GM19239 (cell line): ENCODE data around the gene OR4D2.
A peak's percentile ranks its signal among the peaks of the same experiment; 100 is the strongest.

Experiments
- DNase-seq: peaks from one replicate; pipeline ENCODE4 v3.0.0; 2011; ENCODE audit warnings: low spot score; ENCODE audit not compliant: insufficient read length
- FAIRE-seq: peaks from 2 replicates; lab custom pipeline; 2011; peaks lifted over from hg19 to GRCh38; lab: Jason Lieb, UNC

The OR4D2 gene

GRCh38 chr17:58170622-58171021 is 3.8 kb downstream of the OR4D2 start:
- FAIRE-seq (peak; percentile 4), DNase-seq (no peak)

DNA sequence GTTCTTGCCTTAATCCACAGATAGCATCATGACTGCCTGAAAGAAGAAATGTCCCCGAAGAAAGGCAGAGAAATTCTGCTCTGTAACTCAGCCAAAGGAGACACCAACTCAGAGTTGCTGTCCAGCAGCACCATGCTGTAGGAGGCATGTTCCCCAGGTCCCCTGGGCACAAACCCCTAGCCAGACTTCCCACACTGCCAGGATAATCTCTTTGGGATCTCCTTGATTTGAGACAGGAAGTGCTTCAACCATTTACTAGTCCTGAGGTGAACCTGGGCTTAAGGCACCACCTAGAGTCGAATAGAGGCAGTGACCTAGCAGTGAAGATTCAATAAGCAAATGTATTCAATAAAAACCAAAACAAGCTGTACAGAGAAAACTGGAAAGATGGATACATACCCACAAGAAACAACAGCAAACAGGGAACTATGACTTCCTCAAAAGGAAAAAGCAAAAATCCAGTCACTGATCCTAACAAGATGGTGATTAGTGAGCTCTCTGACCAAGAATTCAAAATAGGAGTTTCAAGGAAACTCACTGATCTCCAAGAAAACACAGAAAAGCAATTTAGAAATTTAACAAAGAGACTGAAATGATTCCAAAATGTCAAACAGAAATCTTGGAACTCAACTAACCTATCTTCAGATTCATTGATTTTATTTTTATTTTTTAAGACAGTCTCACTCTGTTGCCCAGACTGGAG is 5.7 kb downstream of the OR4D2 start:
- DNase-seq (no peak), FAIRE-seq (peak; percentile 55)

DNA sequence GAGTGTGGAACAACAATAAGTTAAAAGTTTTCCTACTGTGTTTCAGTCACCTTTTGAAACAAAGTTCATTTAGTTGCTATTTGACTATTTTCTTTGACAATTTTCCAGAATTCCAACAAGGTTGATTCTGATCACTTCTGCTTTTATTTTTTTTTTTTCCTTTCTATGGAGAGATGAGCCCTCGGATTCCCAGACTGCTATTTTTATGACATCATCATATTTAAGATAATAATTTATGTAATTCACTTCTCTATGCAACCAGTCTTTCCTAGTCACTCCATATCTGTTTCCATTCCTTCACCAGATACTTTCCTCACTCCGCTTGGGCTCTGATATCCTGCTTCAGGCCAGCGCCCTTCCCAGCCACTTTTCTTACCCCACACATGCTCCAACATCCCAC is 8.1 kb downstream of the OR4D2 start:
- DNase-seq (no peak), FAIRE-seq (no peak)

DNA sequence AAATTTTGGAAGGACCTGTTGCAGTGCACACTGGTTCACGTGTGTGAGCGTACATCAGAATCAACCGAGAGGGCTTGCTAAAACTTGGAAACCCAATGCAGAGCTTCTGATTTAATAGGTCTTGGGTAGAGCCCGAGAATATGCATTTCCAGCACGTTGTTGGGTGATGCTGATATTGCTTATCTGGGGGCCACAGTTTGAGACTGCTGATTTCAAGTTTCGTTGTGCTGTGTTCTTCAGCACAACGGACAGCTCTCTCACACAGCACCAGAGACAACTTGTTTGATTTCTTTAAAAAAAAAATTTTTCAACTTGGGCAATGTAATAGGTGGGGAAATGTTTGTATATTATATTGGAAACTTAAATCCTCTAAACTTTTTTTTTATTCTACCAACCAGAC is 9.4 kb downstream of the OR4D2 start:
- no peak for FAIRE-seq

GRCh38 chr17:58181796-58182195 is 15.0 kb downstream of the OR4D2 start:
- FAIRE-seq = no peak
- DNase-seq = no peak

More for the DNA sequence above, 9.4 kb downstream of the OR4D2 start:
- no peak for DNase-seq

- FAIRE-seq (no peak), DNase-seq (no peak)
Observed at GRCh38 chr17:58183514-58183913, 16.7 kb downstream of the OR4D2 start.

GRCh38 chr17:58184308-58184985 is 17.7 kb downstream of the OR4D2 start:
- no peak for FAIRE-seq

DNA sequence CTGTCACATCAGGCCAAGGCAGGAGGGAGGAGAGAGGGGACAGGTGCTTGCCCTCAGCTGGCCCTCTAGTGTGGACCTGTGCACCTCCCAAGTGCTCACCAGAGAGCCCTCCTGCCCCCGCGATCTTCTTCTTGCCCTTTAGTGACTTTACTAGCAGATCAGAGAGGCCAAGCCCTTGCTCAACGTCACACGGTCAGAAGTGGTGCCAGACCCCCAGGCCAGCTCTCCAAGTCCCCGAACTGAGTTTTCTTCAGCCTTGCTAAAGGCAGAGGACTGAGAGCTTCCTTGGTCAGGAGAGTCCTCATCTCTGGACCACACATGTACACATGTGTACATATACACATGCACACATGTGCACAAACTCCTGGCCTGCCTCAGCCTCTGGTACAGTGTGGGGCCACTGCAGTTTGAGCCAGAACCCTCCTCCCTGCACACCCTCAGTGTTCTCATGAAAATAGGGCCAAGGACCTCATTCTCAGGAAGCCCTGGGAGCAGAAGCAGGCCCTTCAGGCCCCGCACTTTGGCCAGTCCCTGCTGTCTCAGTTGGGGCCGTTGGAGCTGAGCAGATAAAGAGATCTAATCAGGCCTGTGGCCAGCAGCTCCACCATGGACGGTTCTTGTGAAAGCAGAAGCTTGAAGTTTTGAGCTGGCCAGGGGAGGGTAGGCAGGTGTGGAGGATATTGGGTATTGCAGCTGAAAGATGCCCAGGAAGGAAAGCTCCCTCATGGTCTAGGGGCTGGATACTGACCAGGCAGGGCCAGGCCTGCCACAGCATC is 18.4 kb downstream of the OR4D2 start:
- DNase-seq (no peak), FAIRE-seq (no peak)

More at GRCh38 chr17:58184308-58184985, 17.7 kb downstream of the OR4D2 start:
- no peak for DNase-seq

GRCh38 chr17:58186591-58186990 is 19.8 kb downstream of the OR4D2 start:
- FAIRE-seq (no peak), DNase-seq (no peak)

DNA sequence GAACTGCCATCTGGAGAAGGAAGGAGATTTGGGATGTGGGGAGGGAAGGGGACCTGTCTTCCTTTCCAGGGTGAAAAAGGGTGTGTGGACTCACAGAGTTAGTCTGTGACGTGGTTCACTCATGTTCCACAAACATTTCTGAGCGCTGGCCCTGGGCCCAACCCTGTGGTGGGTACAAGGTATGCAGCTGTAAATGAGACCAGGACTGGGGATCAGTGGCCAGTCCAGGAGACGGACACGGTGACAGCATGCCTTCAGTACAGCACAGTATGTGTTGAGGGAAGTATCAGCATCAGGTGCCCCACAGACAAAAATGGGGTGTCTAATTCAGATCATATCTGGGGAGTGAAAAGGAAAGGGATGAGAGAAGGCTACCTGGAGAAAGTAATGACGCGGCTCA is 20.3 kb downstream of the OR4D2 start:
- no peak for FAIRE-seq
- no peak for DNase-seq

DNA sequence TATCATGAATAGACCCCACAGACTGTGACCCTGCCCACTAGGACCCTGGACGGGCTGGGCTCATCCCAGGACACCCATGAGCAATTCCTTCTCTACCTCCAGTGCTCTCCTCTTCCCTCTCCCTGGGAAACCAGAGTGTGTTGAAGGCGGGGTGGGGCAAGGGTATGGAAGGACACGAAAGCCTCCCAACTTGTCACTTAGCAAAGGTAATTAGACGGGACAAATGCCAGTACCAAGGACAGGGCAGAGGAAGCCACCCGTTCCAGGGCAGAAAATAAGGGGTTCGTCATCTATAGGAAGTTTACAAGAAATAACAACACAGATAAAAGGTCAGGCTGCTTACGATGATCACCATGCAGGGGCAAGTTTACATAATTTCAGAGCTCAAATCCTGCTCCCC is 20.9 kb downstream of the OR4D2 start:
- no peak for DNase-seq
- no peak for FAIRE-seq

GRCh38 chr17:58189436-58190146 is 22.8 kb downstream of the OR4D2 start:
- no peak for DNase-seq
- FAIRE-seq = no peak

GRCh38 chr17:58191241-58191896 is 24.6 kb downstream of the OR4D2 start:
- no peak for DNase-seq
- no peak for FAIRE-seq

DNA sequence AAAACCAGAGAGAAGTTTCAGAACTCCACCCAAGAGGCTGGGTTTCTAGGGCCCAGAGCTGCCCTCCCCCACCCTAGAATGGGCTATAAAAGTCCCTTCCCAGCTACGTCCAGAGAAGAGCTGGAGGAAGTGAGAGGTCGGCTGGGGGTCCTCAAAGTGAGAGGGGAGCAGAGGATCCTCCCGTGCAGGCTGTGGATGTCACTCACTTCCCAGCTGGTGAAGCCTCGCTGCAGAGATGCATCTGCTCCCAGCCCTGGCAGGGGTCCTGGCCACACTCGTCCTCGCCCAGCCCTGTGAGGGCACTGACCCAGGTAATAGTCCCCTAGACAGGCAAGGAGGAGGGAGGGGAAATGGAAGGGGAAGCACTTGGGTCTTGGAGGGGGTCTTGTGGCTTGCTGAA is 25.8 kb downstream of the OR4D2 start, which contains the start of gene EPX:
Gene EPX (plus strand): TSS at position 115 of the 400 bp plus-strand sequence. CDS start 121 bp downstream, at position 236.
- FAIRE-seq (no peak), DNase-seq (no peak)

- no peak for FAIRE-seq
Observed at GRCh38 chr17:58193641-58194255, 27.0 kb downstream of the OR4D2 start.

GRCh38 chr17:58195518-58196123 is 28.8 kb downstream of the OR4D2 start:
- DNase-seq = no peak
- FAIRE-seq = no peak

More at GRCh38 chr17:58193641-58194255, 27.0 kb downstream of the OR4D2 start:
- DNase-seq = no peak

DNA sequence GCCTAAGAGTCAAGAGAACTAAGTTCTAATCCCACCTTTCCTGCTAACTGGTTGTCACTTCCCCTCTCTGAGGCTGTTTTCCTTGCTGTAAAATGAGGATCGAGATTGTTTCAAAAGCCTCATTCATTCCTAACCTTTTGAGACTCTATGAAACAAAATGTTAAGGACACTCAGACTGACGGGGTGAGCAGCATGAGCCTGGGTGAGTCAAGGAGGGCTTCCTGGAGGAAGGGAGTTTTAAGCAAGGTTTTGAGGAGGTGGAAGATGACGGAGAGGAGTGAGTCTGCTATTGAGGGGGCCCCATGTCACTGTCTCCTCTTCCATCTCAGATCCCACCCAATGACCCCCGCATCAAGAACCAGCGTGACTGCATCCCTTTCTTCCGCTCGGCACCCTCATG is 29.8 kb downstream of the OR4D2 start:
- FAIRE-seq = no peak
- no peak for DNase-seq

- DNase-seq = peak; percentile 58
- peak; percentile 60 for FAIRE-seq
Observed at GRCh38 chr17:58200024-58200633, 33.3 kb downstream of the OR4D2 start.

GRCh38 chr17:58202859-58203258 is 36.1 kb downstream of the OR4D2 start:
- FAIRE-seq (no peak), DNase-seq (no peak)
